Loucy (cell line): ENCODE measurements around the gene EFNA5.

Experiments used
- CTCF ChIP-seq: fragments of 200-600 bp; sonication (generic); conservative IDR thresholded peaks from 2 replicates; pipeline ENCODE4 v1.5.1; 2014; ENCODE audit warnings: mild to moderate bottlenecking, antibody characterized with exemption, low read length
- EZH2phosphoT487 ChIP-seq: fragments of 200-600 bp; IDR thresholded peaks from 2 replicates; pipeline ENCODE4 v1.6.1; 2018; ENCODE audit warnings: antibody characterized with exemption, mild to moderate bottlenecking, moderate library complexity, borderline replicate concordance

DNA sequence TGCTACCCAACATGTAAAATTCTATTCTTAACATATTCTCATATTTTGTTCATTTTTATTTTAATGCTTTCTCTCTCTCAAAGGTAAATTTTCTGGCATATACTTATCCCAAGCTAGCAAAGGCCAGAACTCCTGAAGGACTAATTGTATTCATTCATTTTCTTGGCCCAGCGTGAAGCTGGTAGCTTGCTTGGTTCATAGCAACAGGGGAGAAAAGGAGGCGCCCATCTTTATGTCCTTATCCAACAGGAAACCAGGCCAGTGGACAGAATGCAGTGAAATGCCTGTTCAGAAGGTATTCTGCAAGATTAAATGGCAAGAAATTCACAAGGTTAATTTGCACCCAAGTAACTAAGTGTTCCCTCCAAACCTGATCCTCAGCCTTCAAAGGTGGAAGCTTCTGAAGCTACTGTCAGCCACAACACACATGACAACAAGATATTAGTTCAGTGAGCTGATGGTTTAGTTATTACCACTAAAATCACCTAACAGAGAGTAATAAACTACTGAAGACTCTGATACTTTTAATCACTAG lies 5.6 kb downstream of the EFNA5 start:
- no peak for TF ChIP-seq CTCF
- TF ChIP-seq EZH2phosphoT487, result no peak
